GM18873 (cell line): Measurements from ENCODE around the gene PRLH.
"Not testable (repeated sequence)": the region's sequence is repeated elsewhere in the genome, so short reads cannot be mapped to it uniquely, and the experiment has no call there.

Experiments used
- ATAC-seq: cut with Tn5 transposase; IDR thresholded peaks from one replicate; pipeline ENCODE4 v1.9.1; 2021; ENCODE audit warnings: mild to moderate bottlenecking, moderate library complexity, moderate number of reproducible peaks; ENCODE audit not compliant: unreplicated experiment, low FRiP score

Gene PRLH

DNA sequence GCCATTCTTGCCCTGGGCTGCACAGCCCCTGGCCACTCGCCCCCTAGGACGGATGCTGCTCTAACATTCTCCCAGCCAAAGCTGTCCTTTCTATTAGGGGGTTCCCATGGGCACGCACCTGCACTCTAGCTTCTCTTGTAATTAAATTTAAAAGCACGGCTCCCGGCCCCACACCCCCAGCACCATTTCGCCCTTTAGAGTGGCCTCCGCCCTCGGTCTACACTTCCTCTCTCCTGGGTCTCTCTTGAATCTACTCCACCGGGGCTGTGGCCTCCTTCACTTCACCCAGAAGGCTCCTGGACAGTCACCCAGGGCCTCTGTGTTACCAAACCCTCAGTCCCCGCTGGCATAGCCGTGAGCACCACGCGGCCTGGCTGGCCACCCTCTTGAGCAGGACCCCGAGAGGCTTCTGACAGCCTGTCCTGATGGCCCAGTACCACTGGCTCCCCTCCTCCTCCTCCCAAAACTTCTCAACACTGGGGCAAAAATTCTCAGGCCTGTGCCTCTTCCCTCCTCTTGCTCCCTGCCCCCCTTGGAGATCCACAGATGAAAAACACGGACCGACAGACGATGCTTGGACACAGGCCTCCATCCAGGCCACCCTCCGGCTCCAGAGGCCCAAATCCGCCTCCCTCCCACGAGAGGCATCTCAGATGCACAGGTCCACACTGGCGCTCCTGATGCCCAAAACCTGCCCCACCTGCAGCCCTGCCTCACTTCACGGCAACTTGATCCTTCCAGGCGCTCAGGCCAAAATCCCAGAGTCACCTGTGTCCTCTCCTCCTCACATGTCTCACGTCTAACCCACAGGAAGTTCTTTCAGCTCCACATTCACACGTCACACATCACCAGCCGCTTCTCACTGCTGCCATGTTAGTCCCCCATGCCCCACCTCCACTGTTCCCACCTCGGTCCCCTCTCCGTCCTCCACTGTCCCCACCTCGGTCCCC is 31.1 kb downstream of the PRLH start:
- ATAC-seq: no peak

- no peak for ATAC-seq
These were observed 32.3 kb downstream of the PRLH start for GRCh38 chr2:237598468-237599208.

- ATAC-seq: no peak
These were observed 33.2 kb downstream of the PRLH start for GRCh38 chr2:237599465-237600110.

GRCh38 chr2:237600205-237600846 is 34.0 kb downstream of the PRLH start:
- no peak for ATAC-seq

DNA sequence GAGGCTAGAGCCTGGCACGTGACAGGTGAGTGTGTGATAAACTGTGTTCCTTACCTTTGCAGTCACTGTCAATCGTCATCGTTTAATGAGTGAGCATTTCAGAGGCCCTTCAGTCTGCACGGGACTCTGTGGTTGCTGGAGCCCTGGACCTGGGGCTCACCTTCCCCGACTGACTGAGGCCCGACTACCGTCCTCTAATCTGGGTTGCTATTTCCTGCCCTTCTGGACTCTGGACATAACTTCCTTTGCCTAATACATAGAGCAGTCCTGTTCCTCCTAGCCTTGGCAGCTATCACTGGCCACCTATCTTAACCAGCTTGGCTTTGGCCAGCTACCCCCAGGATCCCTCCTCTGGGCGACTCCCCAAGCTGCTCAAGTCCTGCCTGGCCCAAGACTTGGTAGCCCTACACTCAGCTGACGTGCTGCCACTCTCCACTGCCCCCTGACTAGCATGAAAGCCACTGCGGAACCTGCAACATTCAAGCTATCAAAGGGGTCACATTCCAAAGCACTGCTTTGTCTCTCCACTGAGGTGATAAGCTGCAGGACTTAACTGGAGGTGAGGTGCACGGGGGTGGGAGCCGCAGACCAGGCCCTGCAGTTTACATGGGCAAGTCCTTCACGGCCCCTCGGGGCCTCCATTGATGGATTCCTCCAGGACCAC is 35.2 kb downstream of the PRLH start:
- no peak for ATAC-seq

- ATAC-seq: no peak
These were observed 36.0 kb downstream of the PRLH start for GRCh38 chr2:237602409-237602808.

- no peak for ATAC-seq
These were observed 36.8 kb downstream of the PRLH start for GRCh38 chr2:237603049-237603717.

DNA sequence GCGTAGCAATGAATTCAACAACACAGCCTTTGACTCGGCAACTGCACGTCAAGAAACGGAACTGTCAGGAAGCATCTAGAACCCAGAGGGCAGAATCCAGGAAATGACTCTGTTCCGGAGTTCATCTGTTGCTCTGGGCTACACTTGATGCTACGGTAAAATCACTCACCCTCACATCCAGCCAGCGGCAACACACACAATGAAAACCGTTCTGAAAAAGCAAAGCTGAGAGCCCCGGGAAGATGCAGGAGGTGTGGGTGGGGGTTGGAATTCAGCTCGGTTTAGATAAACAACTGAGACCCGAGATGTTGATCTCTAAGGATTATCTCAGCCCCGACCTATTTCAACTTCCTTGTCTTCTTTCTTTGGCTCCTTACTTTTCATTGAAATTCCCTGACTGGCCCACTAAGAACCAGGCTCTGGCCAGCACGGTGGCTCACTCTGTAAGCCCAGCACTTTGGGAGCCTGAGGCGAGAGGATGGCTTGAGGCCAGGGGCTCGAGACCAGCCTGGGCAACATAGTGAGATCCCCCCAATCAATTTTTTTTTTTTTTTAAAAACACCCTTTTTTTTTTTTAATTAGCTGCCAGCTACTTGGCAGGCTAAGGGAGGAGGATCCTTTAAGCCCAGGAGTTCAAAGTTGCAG is 37.5 kb downstream of the PRLH start:
- ATAC-seq: no peak

- no peak for ATAC-seq
These were observed 38.0 kb downstream of the PRLH start for GRCh38 chr2:237604391-237604790.

DNA sequence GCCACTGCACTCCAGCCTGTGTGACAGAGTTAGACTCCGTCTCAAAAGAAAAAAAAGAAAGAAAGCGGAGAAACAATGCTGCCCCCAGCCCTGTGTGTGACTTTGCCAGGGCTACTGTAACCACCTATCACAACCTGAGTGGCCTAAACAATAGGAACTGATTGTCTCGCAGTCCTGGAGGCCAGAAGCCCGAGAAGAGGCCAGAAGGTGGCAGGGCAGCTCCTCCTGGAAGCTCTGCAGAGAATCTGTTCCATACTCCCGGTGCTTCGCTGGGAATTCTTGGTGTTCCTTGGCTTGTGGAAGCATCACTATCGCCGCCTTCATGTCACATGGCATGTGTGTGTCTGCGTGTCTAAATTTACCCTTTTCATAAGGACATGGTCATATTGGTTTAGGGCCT is 38.6 kb downstream of the PRLH start:
- no peak for ATAC-seq

GRCh38 chr2:237606522-237606921 is 40.1 kb downstream of the PRLH start:
- ATAC-seq: not testable (repeated sequence)

GRCh38 chr2:237612527-237613357 is 46.4 kb downstream of the PRLH start:
- ATAC-seq: no peak

DNA sequence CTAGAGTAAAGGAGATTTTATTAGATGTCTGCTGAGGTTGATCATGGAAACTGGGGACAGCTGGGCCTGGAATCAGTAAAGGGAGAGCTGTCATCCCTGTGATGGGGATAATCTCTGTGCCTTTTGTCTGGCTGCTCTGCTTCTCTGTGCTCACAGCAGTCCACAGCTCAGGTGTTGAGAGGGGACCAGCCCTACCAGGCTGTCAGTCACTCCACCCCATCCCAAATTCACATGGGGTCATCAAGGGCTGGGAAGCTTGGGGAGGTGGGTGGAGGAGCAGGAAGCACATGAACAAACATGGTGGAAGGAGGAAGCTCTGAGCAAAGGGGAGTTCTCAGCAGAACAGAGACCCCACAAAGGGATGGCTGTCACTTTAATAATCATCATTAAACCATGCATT is 47.3 kb downstream of the PRLH start:
- ATAC-seq: no peak

DNA sequence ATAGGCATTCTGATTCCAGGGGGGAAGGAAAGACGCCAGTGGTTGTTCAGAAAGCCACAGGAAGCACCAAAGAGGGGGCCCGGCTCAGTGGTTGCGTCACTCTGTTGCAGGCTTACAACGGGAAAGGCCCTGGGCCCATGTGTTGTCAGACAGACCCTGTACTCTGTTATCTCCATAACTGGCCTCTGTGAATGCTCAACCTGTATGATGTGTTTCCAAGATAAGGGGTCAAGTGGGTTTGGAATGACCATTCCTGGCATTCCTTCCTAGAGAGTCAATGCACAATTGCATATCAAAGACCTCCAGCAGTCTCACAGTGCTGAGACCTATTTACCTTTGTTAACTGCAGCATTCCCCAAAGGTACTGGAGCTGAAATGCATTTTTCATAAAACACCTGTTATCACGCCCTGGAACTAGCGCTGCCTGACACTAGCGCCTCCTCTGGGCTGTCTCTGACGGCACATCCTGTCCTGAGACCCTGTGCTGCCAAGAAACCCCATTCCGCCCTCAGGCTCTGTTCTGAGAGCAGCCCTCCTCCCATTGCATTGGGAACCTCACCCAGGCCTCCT is 47.9 kb downstream of the PRLH start:
- no peak for ATAC-seq

DNA sequence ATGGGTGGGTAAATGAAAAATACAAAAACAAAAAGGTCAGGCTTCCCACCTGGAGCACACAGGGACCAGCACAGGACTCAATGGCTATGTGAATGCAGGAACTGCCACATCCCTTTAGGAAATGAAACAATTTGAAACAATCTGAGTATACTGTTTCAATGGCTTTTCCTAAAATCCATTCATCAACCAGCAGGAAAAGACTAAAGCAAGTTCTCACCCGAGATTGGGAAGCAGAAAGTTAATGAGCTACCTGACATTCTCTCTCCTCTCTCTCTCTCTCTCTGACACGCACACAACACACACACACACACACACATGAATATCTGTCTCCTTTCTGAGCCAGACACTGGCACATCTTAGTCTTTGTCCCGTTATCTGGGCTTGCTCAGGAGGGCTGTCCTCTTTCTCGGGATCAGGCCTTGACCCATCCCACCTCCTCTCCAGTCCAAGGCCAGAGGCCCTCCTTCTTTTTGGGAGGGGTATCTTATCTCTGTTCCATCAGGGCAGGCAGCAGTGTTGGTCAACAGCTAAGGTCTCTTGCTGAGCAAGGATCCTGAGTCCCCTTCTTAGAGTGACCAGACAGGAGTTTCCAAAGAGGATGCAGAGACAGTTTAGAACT is 49.4 kb downstream of the PRLH start:
- no peak for ATAC-seq

GRCh38 chr2:237616373-237616733 is 50.0 kb downstream of the PRLH start:
- no peak for ATAC-seq
